Esophagus (tissue), 2 donors: ENCODE data around the gene ASS1. TPM values are rescaled to one million over a fixed set of nuclear protein-coding genes. Genes with fewer than 3 reads are reported as not detected.

Experiments
- H3K27ac ChIP-seq, 2 donors: one replicate each; pipeline ENCODE4 v1.5.1; 2013; ENCODE audit warnings: low read depth in 2 of 2, mild to moderate bottlenecking in 2 of 2, inconsistent platforms in 1 of 2, low read length in 1 of 2, moderate library complexity in 1 of 2
- H3K27me3 ChIP-seq, 2 donors: one replicate each; pipeline ENCODE4 v1.6.1; 2013; ENCODE audit warnings: low read length in 2 of 2, control low read depth in 1 of 2, mild to moderate bottlenecking in 1 of 2; ENCODE audit not compliant: insufficient read depth in 2 of 2, control insufficient read depth in 1 of 2
- H3K36me3 ChIP-seq, 2 donors: one replicate each; pipeline ENCODE4 v1.6.1; 2013; ENCODE audit warnings: low read length in 1 of 2; ENCODE audit not compliant: control insufficient read depth in 2 of 2, insufficient read depth in 2 of 2
- H3K4me1 ChIP-seq, 2 donors: one replicate each; pipeline ENCODE4 v1.6.1; 2013; ENCODE audit warnings: low read length in 1 of 2; ENCODE audit not compliant: control insufficient read depth in 2 of 2, insufficient read depth in 2 of 2
- H3K4me3 ChIP-seq, 2 donors: one replicate each; pipeline ENCODE4 v1.5.1; 2013; ENCODE audit warnings: low read length in 2 of 2, mild to moderate bottlenecking in 2 of 2, low read depth in 1 of 2, moderate library complexity in 1 of 2
- H3K9me3 ChIP-seq, 2 donors: one replicate each; pipeline ENCODE4 v1.6.1; 2013; ENCODE audit warnings: mild to moderate bottlenecking in 2 of 2, low read depth in 1 of 2, low read length in 1 of 2, moderate library complexity in 1 of 2; ENCODE audit not compliant: control insufficient read depth in 2 of 2, insufficient read depth in 1 of 2
- WGBS, 2 donors: extraction: QIAGEN DNeasy Blood & Tissue Kit; methylation state at CpG; one replicate each; pipeline ENCODE4 v1.1.7; 2013; 5-methylcytosine and 5-hydroxymethylcytosine counted together
- polyA plus RNA-seq, 2 donors: library from polyadenylated mRNA; stranded (reverse); fragments of 200-250 nt; gene quantifications; one replicate each; pipeline ENCODE4 v1.2.3, GENCODE V29; 2013
- donor health status: healthy with polysubstance abuse.
- donor health status: Bipolar disorder and iron deficiency.

The ASS1 gene
- polyA plus RNA-seq, 2 donors = 63.6 to 79.5 TPM

DNA sequence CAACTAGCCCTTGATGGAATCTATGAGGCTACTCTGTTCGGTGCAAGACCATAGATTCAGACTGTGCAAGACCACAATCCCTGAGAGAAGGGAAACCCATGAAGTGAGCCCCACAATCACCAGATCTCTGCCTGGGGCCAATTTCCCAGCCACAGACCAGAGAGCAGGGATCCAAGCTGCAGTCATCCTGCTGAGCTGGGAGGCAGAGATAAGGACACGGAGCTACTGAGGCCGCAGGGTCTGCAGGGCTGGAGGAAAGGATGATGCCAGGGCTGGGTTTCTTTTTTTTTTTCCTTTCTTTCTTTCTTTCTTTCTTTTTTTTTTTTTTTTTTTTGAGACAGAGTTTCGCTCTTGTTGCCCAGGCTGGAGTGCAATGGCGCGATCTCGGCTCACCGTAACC is 86.9 kb downstream of the ASS1 start:
- H3K27me3 ChIP-seq = no peaks in the 10 kb centered on the region
- no peak overlapping the region for H3K4me3 ChIP-seq
- no peaks in the 10 kb centered on the region for H3K9me3 ChIP-seq
- no peaks in the 10 kb centered on the region for H3K4me1 ChIP-seq
- no peak overlapping the region for H3K27ac ChIP-seq
- no peaks in the 10 kb centered on the region for H3K36me3 ChIP-seq
- 96 to 98% methylated on average over 7 to 8 of the region's 8 CpGs for WGBS, 2 donors

DNA sequence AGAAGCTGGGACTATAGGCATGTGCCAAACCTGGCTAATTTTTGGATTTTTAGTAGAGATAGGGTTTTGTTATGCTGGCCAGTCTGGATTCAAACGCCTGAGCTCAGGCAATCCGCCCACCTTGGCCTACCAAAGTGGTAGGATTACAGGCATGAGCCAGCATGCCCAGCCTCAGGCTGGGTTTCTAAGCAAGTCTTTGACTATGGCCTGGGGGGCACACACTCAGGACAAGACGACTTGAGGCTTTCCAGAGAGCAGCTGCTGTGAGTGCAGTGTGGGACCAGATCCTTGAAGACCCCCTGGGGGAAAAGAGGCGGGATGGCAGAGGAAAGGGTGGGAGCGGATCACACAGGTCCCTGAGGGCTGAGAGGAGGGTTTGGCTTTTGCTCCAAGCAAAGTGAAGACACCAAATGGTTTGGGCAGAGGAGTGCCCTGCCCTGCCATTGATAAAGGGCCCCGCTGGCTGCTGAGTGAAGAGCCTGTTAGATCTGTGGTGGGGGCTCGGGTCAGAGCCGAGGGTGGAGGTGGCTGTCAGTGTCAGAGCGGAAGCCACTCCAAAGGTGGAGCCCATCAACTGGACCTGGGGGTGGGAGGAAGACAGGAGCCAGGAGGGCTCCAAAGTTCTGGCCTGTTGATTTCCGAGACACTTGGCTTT is 87.8 kb downstream of the ASS1 start:
- 71 to 82% methylated on average over 10 of the region's 10 CpGs for WGBS, 2 donors
- no peaks in the 10 kb centered on the region for H3K4me1 ChIP-seq
- H3K27ac ChIP-seq = no peak overlapping the region
- H3K9me3 ChIP-seq = no peaks in the 10 kb centered on the region
- H3K4me3 ChIP-seq = no peak overlapping the region
- H3K27me3 ChIP-seq = no peaks in the 10 kb centered on the region
- H3K36me3 ChIP-seq = no peaks in the 10 kb centered on the region

DNA sequence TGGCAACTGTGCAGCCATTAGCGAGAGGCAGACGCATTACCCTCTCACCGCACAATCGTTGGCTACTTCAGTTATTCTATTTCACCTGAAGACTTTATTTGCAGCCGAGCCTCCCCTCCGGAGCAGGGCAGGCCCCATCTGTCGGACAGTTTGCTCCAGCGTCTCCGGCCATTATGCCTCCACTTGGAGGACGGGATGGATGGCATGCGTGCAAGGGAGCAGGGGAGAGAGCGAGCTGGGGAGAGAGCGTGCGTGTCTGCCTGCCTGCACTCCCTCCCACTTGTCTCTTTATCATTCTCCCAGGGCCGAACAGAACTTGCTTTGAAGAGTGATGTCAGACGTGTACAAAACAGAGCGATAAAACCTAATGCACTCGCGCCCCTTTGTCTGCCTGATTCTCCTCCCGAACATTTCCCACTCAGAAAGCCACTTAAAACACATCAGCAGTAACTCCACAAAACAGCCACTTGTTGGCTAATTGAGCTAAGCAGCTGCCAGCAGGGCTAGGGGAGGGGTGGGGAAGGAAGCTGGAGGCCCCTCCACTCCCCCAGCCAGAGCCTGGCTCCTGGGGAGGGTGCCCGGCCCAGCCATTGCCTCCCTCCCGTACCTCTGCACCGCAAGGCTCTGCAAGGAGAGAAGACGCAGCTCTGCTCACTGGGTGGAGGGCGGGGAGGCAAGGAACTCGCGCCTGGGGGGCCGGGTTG is 91.2 kb downstream of the ASS1 start:
- no peak overlapping the region for H3K4me3 ChIP-seq
- H3K27me3 ChIP-seq = no peaks in the 10 kb centered on the region
- H3K36me3 ChIP-seq = no peaks in the 10 kb centered on the region
- H3K4me1 ChIP-seq = peaks cover 0 to 10% of the 10 kb centered on the region in 2 donors
- 18% methylated on average over 28 of the region's 28 CpGs for WGBS, 2 donors
- no peak overlapping the region for H3K27ac ChIP-seq
- no peaks in the 10 kb centered on the region for H3K9me3 ChIP-seq

DNA sequence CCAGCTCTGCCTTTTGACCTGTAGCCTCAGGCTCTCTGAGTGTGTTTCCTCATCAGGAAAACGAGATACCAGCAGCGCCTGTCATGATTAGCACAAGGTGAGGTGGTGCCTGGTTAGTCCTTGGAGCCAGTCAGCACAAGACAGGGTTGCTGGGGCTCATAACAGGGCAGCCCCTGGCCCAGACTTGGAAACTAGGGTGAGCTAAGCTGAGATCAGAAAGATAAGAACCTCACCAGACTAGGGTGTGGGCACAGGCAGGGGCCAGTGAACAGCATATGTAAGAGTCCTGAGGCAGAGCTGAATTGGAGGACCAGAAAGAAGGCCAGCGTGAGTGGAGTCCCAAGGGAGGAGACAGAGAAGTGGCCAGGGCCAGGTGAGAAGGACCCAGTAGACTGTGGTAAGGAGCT is 91.9 kb downstream of the ASS1 start:
- no peaks in the 10 kb centered on the region for H3K9me3 ChIP-seq
- WGBS, 2 donors = 60 to 65% methylated on average over 3 of the region's 3 CpGs
- H3K27ac ChIP-seq = no peak overlapping the region
- no peaks in the 10 kb centered on the region for H3K36me3 ChIP-seq
- H3K27me3 ChIP-seq = no peaks in the 10 kb centered on the region
- H3K4me3 ChIP-seq = no peak overlapping the region
- H3K4me1 ChIP-seq = peaks cover 0 to 10% of the 10 kb centered on the region in 2 donors

DNA sequence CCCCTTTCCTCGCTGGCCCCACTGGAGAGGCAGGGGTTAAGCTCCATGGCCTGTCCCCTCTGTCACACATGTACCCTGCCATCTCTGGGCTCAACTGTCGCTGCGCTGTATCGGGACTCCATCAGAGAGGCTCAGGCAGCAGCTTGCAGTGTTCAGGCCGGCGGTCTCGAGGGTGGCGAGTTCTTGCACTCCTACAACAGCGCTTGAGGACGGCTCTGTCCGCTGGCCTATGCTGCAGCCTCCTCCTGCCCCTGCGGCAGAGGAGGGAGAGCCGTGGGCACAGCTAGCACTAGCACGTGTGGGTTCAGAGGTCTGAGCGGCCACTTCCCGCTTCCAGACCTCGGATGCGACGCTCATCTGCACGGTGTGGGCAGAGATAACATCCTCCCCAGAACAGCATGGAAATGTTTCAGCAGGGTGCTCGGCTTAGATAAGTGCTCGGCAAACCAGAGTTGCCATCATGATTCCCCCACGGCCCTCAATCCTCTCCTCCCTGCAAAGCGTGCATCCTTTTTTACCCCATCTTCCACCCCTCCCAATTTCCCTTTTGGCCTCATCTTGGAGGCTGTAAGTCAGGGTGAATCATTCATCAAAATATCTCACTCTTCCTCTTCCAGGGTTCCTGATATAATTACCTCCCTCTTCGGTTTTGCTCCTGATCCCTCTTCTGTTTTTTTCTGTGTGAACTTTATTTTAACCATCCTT is 92.7 kb downstream of the ASS1 start:
- Histone ChIP-seq H3K9me3 (no peaks in the 10 kb centered on the region), H3K4me3 (no peak overlapping the region), H3K4me1 (peaks cover 0 to 11% of the 10 kb centered on the region in 2 donors), H3K27me3 (no peaks in the 10 kb centered on the region), H3K27ac (no peak overlapping the region), H3K36me3 (no peaks in the 10 kb centered on the region)
- 19 to 41% methylated on average over 18 to 25 of the region's 25 CpGs for WGBS, 2 donors

DNA sequence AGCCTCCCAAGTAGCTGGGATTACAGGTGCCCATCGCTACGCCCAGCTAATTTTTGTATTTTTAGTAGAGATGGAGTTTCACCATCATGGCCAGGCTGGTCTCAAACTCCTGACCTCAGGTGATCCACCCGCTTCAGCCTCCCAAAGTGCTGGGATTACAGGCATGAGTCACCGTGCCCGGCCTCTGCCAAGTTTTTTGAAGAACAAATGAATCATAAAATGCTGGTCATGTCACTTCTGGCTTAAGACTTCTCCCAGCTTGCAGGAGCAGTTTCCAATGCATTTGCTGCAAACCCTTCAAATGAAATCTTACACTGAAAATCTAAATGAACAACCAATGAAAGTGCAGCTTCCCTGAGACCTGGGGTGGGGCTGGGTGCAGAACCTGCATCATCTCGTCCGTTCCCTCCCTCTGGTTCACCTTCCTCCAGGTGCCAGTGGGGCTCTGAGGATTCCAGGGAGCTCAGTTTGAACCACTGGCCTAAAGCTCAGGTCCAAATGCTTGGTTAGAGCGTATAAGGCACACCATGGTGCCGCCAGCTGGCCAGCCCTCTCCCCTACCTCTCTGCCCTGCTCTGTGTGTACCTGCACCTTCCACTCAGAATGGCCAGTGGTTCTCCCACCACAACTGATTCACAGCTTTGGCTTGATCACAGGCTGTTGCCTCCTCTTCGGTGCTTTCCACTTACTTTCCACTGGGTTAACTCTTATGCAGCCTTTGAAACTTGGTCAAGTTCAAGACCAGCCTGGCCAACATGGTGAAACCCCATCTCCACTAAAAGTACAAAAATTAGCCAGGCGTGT is 94.9 kb downstream of the ASS1 start:
- Histone ChIP-seq H3K4me3 (no peak overlapping the region), H3K36me3 (no peaks in the 10 kb centered on the region), H3K27me3 (no peaks in the 10 kb centered on the region), H3K4me1 (peaks cover 0 to 18% of the 10 kb centered on the region in 2 donors), H3K27ac (peak overlapping the region; percentile 86 to 93), H3K9me3 (no peaks in the 10 kb centered on the region)
- WGBS, 2 donors = 38 to 52% methylated on average over 11 of the region's 11 CpGs

DNA sequence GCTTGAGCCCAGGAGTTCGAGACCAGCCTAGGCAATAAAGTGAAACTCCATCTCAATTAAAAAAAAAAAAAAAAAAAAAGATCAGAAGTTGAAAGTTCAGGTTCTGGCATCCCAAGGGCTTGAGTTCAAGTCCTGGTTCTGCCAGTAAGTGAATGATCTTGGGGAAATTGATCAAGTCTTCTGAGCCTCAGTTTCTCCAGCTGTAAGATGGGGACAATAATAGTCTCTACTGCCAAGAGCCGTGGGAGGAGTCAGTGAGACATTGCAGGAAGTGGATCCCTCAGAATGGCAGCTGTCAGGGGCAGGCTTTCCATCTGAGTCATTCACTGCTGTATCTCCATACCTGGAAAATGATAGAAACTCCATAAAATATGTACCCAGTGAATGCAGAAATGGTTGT is 96.8 kb downstream of the ASS1 start:
- 63 to 80% methylated on average over 2 of the region's 2 CpGs for WGBS, 2 donors
- Histone ChIP-seq H3K27me3 (no peaks in the 10 kb centered on the region), H3K4me3 (no peak overlapping the region), H3K9me3 (no peaks in the 10 kb centered on the region), H3K4me1 (peaks cover 0 to 18% of the 10 kb centered on the region in 2 donors), H3K36me3 (no peaks in the 10 kb centered on the region), H3K27ac (no peak overlapping the region)

DNA sequence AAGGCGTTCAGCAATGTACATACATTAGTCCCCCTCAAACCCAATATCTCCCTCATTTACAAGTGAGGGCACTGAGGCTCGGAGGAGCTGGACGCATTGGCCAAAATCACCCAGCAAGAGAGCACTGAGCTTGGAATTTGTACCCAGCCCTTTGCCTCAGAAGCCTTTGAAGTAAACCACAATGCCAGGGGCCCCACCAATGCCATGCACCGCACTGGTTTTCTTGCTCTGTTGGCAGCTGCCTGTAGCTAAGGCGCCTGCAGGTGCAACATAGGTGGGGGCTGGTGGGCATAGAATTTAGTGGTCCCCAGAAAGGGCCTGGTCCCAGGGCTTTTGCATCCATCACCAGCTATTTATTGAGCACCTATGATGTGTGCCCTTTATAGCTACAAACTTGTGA is 97.3 kb downstream of the ASS1 start:
- 68 to 72% methylated on average over 5 of the region's 5 CpGs for WGBS, 2 donors
- no peaks in the 10 kb centered on the region for H3K9me3 ChIP-seq
- peaks cover 0 to 18% of the 10 kb centered on the region in 2 donors for H3K4me1 ChIP-seq
- no peak overlapping the region for H3K4me3 ChIP-seq
- H3K27ac ChIP-seq = no peak overlapping the region
- H3K36me3 ChIP-seq = no peaks in the 10 kb centered on the region
- no peaks in the 10 kb centered on the region for H3K27me3 ChIP-seq

DNA sequence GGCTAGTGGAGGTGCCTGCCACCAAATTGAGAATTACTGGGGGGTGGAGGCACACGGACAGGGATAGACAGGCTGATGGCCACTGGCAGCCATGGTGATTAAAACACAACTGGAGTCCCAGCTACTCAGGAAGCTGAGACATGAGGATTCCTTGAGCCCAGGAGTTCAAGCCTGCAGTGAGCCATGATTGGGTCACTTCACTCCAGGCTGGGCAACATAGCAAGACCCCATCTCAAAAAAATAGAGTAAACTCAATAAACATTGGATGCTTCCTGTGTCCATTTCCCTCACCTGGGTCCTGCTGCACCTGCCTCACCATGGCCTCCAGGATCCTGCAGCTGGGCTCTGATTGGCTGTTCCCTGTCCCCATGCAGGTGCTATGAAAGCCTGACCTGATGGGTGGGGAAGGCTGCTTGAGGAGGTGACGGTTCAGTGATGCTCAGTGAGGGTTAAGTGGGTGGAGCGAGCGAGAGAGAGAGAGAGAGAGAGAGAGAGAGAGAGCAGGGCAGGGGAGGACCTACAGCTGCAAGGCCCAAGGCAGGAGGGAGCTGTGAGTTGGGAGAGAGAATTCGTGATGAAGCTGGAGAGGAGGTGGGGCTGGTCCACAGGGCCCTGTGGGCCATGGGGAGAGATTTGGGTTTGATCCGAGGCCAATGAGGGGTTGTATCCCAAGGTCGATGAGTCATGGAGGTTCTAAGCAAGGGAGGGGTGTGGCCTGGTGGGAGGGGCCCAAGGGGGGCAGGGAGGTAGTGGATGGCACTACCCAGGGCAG is 97.9 kb downstream of the ASS1 start:
- H3K4me3 ChIP-seq = no peak overlapping the region
- no peaks in the 10 kb centered on the region for H3K36me3 ChIP-seq
- H3K27me3 ChIP-seq = no peaks in the 10 kb centered on the region
- H3K9me3 ChIP-seq = no peaks in the 10 kb centered on the region
- peaks cover 0 to 18% of the 10 kb centered on the region in 2 donors for H3K4me1 ChIP-seq
- H3K27ac ChIP-seq = no peak overlapping the region
- WGBS, 2 donors = 42 to 47% methylated on average over 7 of the region's 7 CpGs
